ENCODE results near the gene CDK11A.

Gene CDK11A

DNA sequence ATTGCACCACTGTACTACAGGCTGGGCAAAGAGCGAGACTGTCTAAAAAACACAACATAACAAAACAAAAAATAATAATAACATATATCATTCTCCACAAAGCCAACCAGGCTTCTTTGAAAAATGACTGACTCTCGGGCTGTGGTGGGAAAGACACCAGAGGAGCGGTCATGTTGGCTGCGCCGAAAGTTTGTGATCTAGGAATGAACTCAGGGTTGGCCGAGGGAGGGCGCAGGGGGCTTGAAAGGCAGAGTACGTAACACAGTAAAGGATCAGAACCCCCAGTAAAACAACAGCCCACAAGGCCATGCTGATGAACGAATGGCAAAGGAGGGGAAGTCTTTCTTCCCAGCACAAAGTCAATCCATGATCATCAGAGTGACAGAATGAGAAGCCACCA, 36.3 kb downstream of the CDK11A start:
- H3K4me3 ChIP-seq (ENCODE audit: control insufficient read depth, low read depth, low read length) = no peak overlapping the region
- DNase-seq (ENCODE audit: low read depth) = no peak
- TF ChIP-seq, protein P1, sequence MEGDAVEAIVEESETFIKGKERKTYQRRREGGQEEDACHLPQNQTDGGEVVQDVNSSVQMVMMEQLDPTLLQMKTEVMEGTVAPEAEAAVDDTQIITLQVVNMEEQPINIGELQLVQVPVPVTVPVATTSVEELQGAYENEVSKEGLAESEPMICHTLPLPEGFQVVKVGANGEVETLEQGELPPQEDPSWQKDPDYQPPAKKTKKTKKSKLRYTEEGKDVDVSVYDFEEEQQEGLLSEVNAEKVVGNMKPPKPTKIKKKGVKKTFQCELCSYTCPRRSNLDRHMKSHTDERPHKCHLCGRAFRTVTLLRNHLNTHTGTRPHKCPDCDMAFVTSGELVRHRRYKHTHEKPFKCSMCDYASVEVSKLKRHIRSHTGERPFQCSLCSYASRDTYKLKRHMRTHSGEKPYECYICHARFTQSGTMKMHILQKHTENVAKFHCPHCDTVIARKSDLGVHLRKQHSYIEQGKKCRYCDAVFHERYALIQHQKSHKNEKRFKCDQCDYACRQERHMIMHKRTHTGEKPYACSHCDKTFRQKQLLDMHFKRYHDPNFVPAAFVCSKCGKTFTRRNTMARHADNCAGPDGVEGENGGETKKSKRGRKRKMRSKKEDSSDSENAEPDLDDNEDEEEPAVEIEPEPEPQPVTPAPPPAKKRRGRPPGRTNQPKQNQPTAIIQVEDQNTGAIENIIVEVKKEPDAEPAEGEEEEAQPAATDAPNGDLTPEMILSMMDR (IDR thresholded peaks at IDR 0.05; ENCODE audit: control insufficient read depth, insufficient read depth, low read depth, low read length, missing control alignments) = no peak

DNA sequence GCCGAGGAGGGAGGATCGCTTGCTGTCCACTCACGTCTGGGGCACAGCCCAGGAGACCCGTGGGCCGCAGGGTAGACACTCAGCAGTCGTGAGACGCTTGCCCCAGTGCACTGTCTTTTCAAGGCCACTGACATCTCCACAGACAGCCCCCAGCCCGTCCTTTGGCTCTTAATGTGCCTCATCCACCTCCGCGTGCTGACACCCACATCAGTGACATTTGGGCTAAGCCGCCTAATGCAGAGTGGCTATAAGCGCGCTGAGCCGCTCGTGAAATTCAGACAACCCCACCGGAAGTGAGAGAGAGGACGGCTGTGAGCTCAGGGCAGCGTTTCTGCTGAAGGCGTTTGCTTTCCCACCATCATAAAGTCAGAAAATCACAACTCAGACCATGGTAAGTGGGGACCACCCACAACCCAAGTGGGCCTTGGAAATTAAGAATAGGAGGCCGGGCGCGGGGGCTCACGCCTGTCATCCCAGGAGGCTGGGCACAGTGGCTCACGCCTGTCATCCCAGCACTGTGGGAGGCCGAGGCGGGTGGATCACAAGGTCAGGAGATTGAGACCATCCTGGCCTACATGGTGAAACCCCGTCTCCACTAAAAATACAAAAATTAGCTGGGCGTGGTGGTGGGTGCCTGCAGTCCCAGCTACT, 40.0 kb downstream of the CDK11A start:
- no peak for DNase-seq (ENCODE audit: low read depth)
- H3K4me3 ChIP-seq (ENCODE audit: control insufficient read depth, low read depth, low read length) = no peak overlapping the region
- TF ChIP-seq, protein P1 (IDR thresholded peaks at IDR 0.05; ENCODE audit: control insufficient read depth, insufficient read depth, low read depth, low read length, missing control alignments) = no peak

DNA sequence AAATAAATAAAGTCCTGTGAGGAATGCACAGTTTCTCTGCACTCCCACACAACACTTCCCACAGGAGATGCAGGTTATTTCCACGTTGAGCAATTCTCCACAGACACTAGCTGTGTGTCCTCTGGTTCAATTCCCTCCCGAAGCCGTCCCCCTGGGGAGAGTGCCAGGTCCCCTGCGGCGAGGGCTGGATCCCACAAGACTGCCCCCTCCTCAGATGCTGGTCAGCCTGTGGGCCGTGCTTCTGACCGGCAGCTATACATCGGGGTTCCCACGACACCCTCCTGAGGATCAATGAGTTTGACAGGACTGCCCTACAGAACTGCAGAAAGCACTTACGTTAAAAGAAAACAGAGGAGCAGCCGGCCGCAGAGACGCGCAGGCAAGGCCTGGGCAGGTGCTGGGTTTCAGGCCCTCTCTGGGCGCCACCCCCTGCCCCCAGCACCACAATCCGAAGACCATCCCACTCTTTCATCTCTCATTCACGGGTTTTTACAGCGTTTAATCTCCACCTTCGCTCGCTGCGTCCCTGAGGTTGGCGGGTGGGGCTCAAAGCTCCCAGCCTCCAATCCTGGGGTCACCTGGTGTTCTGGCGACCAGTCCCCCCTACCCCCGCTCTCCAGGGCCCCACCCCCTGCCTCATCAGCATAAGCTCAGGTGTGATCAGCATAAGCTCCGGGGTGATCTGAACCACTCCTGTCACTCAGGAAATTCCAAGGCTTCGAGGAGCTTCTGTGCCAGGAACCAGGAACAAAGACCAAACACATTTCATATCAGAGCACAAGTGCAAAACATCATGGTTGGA, 40.9 kb downstream of the CDK11A start:
- TF ChIP-seq, protein P1 (IDR thresholded peaks at IDR 0.05; ENCODE audit: control insufficient read depth, insufficient read depth, low read depth, low read length, missing control alignments) = no peak
- DNase-seq (ENCODE audit: low read depth) = no peak
- H3K4me3 ChIP-seq (ENCODE audit: control insufficient read depth, low read depth, low read length) = no peak overlapping the region

DNA sequence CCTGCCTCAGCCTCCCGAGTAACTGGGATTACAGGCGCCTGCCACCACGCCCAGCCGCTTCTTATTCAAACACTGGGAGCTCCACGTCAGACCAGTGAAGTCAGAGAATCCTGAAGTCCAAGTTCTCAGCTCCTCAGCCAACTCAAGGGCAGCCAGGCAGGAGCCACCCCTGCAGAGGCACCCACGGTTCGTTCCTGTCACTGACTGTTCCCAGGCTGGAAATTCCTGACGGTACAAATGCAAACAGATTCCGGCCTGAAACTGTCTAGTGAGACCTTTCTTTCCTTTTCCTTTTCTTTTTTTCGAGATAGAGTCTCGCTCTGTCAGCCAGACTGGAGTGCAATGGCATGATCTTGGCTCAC, 43.3 kb downstream of the CDK11A start:
- no peak for DNase-seq (ENCODE audit: low read depth)
- no peak overlapping the region for H3K4me3 ChIP-seq (ENCODE audit: control insufficient read depth, low read depth, low read length)
- TF ChIP-seq, protein P1 (IDR thresholded peaks at IDR 0.05; ENCODE audit: control insufficient read depth, insufficient read depth, low read depth, low read length, missing control alignments) = no peak

DNA sequence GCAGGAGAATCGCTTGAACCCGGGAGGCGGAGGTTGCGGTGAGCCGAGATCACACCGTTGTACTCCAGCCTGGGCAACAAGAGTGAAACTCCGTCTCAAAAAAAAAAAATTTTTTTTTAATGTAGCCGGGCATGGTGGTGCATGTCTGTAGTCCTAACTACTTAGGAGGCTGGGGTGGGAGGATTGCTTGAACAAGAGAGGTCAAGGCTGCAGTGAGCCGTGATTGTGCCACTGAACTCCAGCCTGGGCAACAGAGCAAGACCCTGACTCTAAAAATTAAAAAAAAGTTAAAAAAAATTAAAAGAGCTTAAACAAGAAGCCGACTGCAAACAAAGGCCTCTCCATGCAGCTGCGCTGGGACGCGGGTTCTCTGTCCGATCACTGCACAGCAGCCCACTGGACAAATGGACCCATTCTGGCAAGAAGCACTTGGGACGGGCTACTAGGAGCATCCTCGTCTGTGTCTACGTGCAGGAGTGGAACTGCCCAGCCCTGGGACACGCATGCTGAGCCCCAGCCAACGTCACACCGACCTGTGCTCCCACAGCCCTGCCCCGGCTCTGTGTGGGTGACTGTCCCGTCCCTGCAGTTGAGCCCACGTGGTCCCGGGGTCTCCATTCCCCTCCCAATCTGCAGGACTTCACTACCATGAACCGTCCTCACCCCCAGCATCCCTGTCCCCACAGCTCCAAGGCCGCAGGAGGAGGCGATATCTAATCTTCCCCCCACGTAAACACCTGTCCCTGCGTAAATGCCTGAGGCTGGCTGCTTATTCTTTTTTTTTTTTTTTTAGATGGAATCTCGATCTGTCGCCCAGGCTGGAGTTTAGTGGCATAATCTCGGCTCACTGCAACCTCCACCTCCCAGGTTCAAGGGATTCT, 43.9 kb downstream of the CDK11A start:
- no peak overlapping the region for H3K4me3 ChIP-seq (ENCODE audit: control insufficient read depth, low read depth, low read length)
- DNase-seq (ENCODE audit: low read depth) = no peak
- TF ChIP-seq, protein P1 (IDR thresholded peaks at IDR 0.05; ENCODE audit: control insufficient read depth, insufficient read depth, low read depth, low read length, missing control alignments) = no peak

DNA sequence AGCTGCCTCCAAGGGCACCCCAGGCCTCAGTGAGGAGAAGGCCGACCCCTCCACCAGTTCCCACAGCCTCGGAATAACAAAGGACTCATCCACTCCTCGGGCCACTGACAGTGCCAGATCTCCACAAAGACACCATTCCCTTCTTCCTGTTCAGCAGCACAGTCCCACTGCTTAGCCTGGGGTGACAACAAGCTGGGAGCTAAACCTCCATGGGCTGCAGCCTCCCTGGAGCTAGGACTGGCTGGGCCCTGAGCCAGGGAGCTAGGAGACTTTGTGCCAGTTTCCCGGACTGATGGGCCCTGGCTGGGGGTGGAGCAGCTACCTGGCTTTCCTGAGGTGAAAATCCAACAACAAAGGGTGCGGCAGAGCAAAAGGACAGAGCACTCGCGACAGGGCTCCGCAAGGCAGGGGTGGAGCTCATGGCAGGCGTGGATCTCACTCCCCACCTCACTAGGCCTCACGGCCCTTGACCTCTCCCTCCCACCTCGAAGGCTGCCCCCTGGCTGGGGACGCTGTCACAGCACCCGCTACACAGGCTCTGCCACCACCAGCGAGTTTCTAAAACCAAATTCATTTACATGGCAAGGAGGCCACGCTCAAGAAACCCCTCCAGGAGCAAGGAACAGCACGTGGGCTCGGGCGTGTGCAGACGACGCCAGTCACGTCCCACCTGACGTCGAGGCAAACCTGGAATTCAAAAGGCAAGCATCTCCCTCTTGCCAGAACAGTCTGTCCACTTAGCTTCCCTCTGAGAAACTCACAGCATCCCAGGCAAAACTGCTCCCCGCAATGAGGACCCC, 45.4 kb downstream of the CDK11A start:
- no peak overlapping the region for H3K4me3 ChIP-seq (ENCODE audit: control insufficient read depth, low read depth, low read length)
- no peak for DNase-seq (ENCODE audit: low read depth)
- TF ChIP-seq, protein P1 (IDR thresholded peaks at IDR 0.05; ENCODE audit: control insufficient read depth, insufficient read depth, low read depth, low read length, missing control alignments) = peak; percentile 6
